Measurements from ENCODE around the gene CDHR3.
"Not testable (repeated sequence)": the region's sequence is repeated elsewhere in the genome, so short reads cannot be mapped to it uniquely, and the experiment has no call there.

The CDHR3 gene

DNA sequence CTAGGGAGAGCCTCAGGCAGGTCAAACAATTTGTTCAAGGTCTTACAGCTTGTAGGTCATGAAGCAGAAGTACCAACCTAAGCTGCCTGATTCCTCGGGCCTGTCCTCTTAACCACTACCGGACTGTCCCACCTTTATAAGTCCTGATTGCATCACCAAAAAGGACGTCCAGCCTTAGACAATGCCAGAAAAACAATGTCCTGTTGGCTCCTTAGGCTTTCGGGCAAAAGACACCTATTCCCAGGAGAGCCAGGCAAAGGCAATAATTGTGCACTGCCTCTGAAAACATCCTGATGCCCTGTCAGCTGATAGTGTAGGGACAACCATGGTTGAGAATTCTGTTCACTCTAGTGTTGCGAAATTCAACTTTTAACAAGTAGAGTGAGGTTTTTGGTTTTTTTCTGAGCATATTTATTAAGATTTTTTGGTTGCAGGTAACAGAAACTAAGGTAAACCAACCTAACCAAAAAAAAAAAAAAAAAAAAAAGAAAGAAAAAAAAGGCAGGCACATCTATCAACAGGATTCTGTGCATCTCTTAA is 40.5 kb downstream of the CDHR3 start:
- H3K4me3 ChIP-seq (replicated peaks; ENCODE audit: low read depth, low read length) = no peak overlapping the region
- no peak for TF ChIP-seq CTCF (IDR thresholded peaks at IDR 0.05; ENCODE audit: low read depth, low read length, missing control alignments)
- DNase-seq (ENCODE audit: extremely low read depth, low read depth) = no peak

- no peak for DNase-seq (ENCODE audit: extremely low read depth, low read depth)
- H3K4me3 ChIP-seq (replicated peaks; ENCODE audit: low read depth, low read length) = no peak overlapping the region
- no peak for TF ChIP-seq CTCF (IDR thresholded peaks at IDR 0.05; ENCODE audit: low read depth, low read length, missing control alignments)
These were observed 43.8 kb downstream of the CDHR3 start for GRCh38 chr7:106006906-106007305.

- DNase-seq (ENCODE audit: extremely low read depth, low read depth); H3K4me3 ChIP-seq (replicated peaks; ENCODE audit: low read depth, low read length): not testable (repeated sequence)
These were observed 44.7 kb downstream of the CDHR3 start for GRCh38 chr7:106007796-106008195.

DNA sequence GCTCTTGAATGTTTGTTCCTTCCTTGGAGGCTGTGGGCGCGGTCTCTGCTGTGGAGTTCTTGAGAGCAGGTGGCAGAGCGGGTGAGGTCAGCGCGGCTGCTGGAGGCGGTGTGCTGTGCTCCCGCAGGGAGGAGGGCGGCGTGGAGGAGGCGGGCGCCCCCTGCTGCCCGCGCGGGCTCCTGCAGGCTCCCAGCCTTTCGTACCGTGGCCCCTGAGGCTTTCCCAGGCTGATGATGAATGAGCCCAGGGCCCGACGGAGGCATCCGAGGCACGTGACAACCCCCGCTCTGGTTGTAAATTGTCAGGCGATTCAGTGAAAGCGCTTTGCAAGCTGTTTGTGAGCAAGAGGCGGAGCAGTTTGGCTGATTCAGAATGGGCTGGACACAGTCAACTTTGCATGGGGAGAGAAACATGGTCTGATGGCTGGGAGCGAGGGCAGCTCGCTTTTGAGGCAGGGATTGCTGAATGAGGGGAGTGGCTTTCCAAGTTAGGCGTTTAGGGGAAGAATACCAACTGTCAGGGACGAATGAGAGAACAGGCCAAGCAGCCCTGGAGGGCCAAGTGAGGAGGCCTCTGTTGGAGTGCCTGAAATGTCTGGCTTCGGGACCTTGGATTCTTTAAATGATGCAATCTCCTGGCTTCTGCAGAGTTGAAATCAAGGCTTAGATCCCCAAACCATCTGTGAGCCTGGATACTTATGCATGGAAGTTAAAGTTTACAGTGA is 46.6 kb downstream of the CDHR3 start:
- H3K4me3 ChIP-seq (replicated peaks; ENCODE audit: low read depth, low read length) = no peak overlapping the region
- DNase-seq (ENCODE audit: extremely low read depth, low read depth) = peak; percentile 87
- TF ChIP-seq CTCF (IDR thresholded peaks at IDR 0.05; ENCODE audit: low read depth, low read length, missing control alignments) = peak; percentile 99

DNA sequence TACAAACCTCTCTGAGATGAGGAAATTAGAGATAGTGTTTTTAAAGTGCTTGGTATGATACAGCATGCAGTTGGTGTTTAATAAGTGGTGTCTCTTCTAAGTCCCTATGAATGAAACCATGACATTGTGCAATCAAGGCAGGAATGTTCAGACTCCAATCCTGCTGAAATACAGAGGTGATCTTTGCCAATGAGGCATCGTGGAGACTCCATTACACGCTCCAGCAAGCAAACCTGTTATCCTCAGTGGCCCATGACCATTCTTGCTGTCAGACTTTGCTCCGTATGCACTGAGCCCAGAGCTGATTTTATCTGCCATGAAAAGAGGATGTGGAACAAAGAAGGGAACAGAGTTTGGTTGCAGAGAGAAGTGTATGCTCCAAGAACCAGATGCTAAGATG is 47.3 kb downstream of the CDHR3 start:
- H3K4me3 ChIP-seq (replicated peaks; ENCODE audit: low read depth, low read length) = no peak overlapping the region
- TF ChIP-seq CTCF (IDR thresholded peaks at IDR 0.05; ENCODE audit: low read depth, low read length, missing control alignments) = no peak
- DNase-seq (ENCODE audit: extremely low read depth, low read depth) = no peak

- DNase-seq (ENCODE audit: extremely low read depth, low read depth) = no peak
- no peak overlapping the region for H3K4me3 ChIP-seq (replicated peaks; ENCODE audit: low read depth, low read length)
- no peak for TF ChIP-seq CTCF (IDR thresholded peaks at IDR 0.05; ENCODE audit: low read depth, low read length, missing control alignments)
These were observed 47.8 kb downstream of the CDHR3 start for GRCh38 chr7:106010866-106011265.

GRCh38 chr7:106012184-106012583 is 49.1 kb downstream of the CDHR3 start:
- DNase-seq (ENCODE audit: extremely low read depth, low read depth) = no peak
- TF ChIP-seq CTCF (IDR thresholded peaks at IDR 0.05; ENCODE audit: low read depth, low read length, missing control alignments) = no peak
- H3K4me3 ChIP-seq (replicated peaks; ENCODE audit: low read depth, low read length) = no peak overlapping the region
